IMR-90 (cell line): Measurements from ENCODE around the gene TPGS1. TPM values are rescaled to one million over a fixed set of nuclear protein-coding genes. Genes with fewer than 3 reads are reported as not detected.

Source experiments
- ATAC-seq: fragments of 200-7000 bp; cut with Tn5 transposase; 2 replicates; pipeline ENCODE4 v1.9.1; 2020; ENCODE audit warnings: low read depth, mild to moderate bottlenecking, moderate library complexity
- BruUV-seq: library from RNA; stranded (reverse); fragments of 400-500 nt; replicated peaks from 2 replicates; lab custom pipeline; 2021; lab: Mats Ljungman, UMichigan
- CTCF ChIA-PET: fragments of 300-600 bp; formaldehyde crosslinking; extraction: SDS; loops from one replicate; lab custom pipeline; 2021; ENCODE audit warnings: antibody characterized with exemption; lab: Yijun Ruan, JAX
- POLR2A ChIA-PET: fragments of 300-600 bp; sonication (Branson Sonifier 250); formaldehyde crosslinking; loops from one replicate; lab custom pipeline; 2022; ENCODE audit warnings: antibody characterized with exemption; ENCODE audit not compliant: unreplicated experiment; lab: Charles Lee
- DNase-seq: peaks from one replicate; pipeline ENCODE4 v3.0.0; 2013
- H2AFZ ChIP-seq: replicated peaks from 2 replicates; pipeline ENCODE3; 2013; ENCODE audit warnings: low read length, mild to moderate bottlenecking; ENCODE audit not compliant: poor library complexity
- H2AK5ac ChIP-seq: 2 replicates; pipeline ENCODE4 v1.6.1; 2013; ENCODE audit warnings: low read depth, low read length, inconsistent platforms
- H2AK9ac ChIP-seq: replicated peaks from 2 replicates; pipeline ENCODE3; 2013; ENCODE audit warnings: mild to moderate bottlenecking, low read depth, low read length, moderate library complexity; ENCODE audit not compliant: poor library complexity
- H2BK120ac ChIP-seq: 2 replicates; pipeline ENCODE4 v1.6.1; 2013; ENCODE audit warnings: low read depth, low read length, inconsistent platforms
- H2BK15ac ChIP-seq: 3 replicates; pipeline ENCODE4 v1.6.1; 2013; ENCODE audit warnings: low read depth, low read length, inconsistent platforms
- H2BK20ac ChIP-seq: 2 replicates; pipeline ENCODE4 v1.6.1; 2013; ENCODE audit warnings: low read depth, mild to moderate bottlenecking, inconsistent platforms, low read length, moderate library complexity
- H2BK5ac ChIP-seq: 2 replicates; pipeline ENCODE4 v1.6.1; 2013; ENCODE audit warnings: mild to moderate bottlenecking, low read depth, low read length, inconsistent platforms; ENCODE audit not compliant: poor library complexity, severe bottlenecking
- H3K14ac ChIP-seq: replicated peaks from 2 replicates; pipeline ENCODE4 v1.6.1; 2013; ENCODE audit warnings: low read depth, low read length, inconsistent platforms
- H3K18ac ChIP-seq: 2 replicates; pipeline ENCODE4 v1.6.1; 2013; ENCODE audit warnings: low read depth, low read length, control low read depth
- H3K23ac ChIP-seq: 2 replicates; pipeline ENCODE4 v1.6.1; 2013; ENCODE audit warnings: low read depth, low read length, inconsistent platforms
- H3K27ac ChIP-seq: 2 replicates; pipeline ENCODE4 v1.5.1; 2013; ENCODE audit warnings: mild to moderate bottlenecking, control low read depth, low read length; ENCODE audit not compliant: insufficient read depth
- H3K27me3 ChIP-seq: 2 replicates; pipeline ENCODE4 v1.6.1; 2013; ENCODE audit warnings: low read length; ENCODE audit not compliant: control insufficient read depth, insufficient read depth
- H3K36me3 ChIP-seq: 2 replicates; pipeline ENCODE4 v1.6.1; 2013; ENCODE audit warnings: low read length, mixed read lengths; ENCODE audit not compliant: control insufficient read depth, insufficient read depth
- H3K4ac ChIP-seq: 2 replicates; pipeline ENCODE4 v1.6.1; 2013; ENCODE audit warnings: low read depth, low read length, inconsistent platforms
- H3K4me1 ChIP-seq: 2 replicates; pipeline ENCODE4 v1.6.1; 2013; ENCODE audit warnings: low read length, mixed read lengths; ENCODE audit not compliant: control insufficient read depth, insufficient read depth
- H3K4me2 ChIP-seq: 2 replicates; pipeline ENCODE4 v1.6.1; 2013; ENCODE audit warnings: low read depth, mild to moderate bottlenecking, control low read depth, low read length, moderate library complexity
- H3K4me3 ChIP-seq: 2 replicates; pipeline ENCODE4 v1.5.1; 2013; ENCODE audit warnings: low read depth, mild to moderate bottlenecking, control low read depth, low read length, moderate library complexity; ENCODE audit not compliant: insufficient read depth
- H3K56ac ChIP-seq: 2 replicates; pipeline ENCODE4 v1.6.1; 2013; ENCODE audit warnings: low read length, inconsistent platforms; ENCODE audit not compliant: insufficient read depth; ENCODE audit errors: extremely low read depth
- H3K79me1 ChIP-seq, 2 experiments: 2 replicates each; pipeline ENCODE4 v1.6.1; 2013; ENCODE audit warnings: low read length in 2 of 2, inconsistent platforms in 1 of 2, low read depth in 1 of 2
- H3K9ac ChIP-seq: 2 replicates; pipeline ENCODE4 v1.6.1; 2013; ENCODE audit warnings: low read depth, low read length, control low read depth
- H3K9me1 ChIP-seq: 2 replicates; pipeline ENCODE4 v1.6.1; 2013; ENCODE audit warnings: low read length, inconsistent platforms; ENCODE audit not compliant: insufficient read depth
- H3K9me3 ChIP-seq: 2 replicates; pipeline ENCODE4 v1.6.1; 2013; ENCODE audit warnings: low read length; ENCODE audit not compliant: control insufficient read depth, insufficient read depth
- H4K20me1 ChIP-seq: 2 replicates; pipeline ENCODE4 v1.6.1; 2013; ENCODE audit warnings: low read length, inconsistent platforms; ENCODE audit not compliant: insufficient read depth
- H4K5ac ChIP-seq: 2 replicates; pipeline ENCODE4 v1.6.1; 2013; ENCODE audit warnings: mild to moderate bottlenecking, low read depth, low read length, control low read depth
- H4K8ac ChIP-seq, 2 experiments: 2 replicates each; pipeline ENCODE4 v1.6.1; 2013; ENCODE audit warnings: low read depth in 2 of 2, low read length in 2 of 2, control low read depth in 1 of 2, inconsistent platforms in 1 of 2
- H4K91ac ChIP-seq: 2 replicates; pipeline ENCODE4 v1.6.1; 2013; ENCODE audit warnings: low read depth, low read length, inconsistent platforms; ENCODE audit not compliant: insufficient read depth
- CTCF ChIP-seq: conservative IDR thresholded peaks from 2 replicates; pipeline ENCODE4 v1.5.1; 2012; ENCODE audit warnings: mild to moderate bottlenecking, low read depth, low read length, improper control_type of control experiment
- MAFK ChIP-seq: IDR thresholded peaks from 2 replicates; pipeline ENCODE4 v1.6.1; 2012; ENCODE audit warnings: low read depth, low read length, improper control_type of control experiment
- NFE2L2 ChIP-seq: fragments of 150-350 bp; IDR thresholded peaks from 2 replicates; pipeline ENCODE4 v1.6.1; 2016; ENCODE audit warnings: low read depth, mild to moderate bottlenecking, low read length
- RAD21 ChIP-seq: IDR thresholded peaks from 2 replicates; pipeline ENCODE4 v1.6.1; 2012; ENCODE audit warnings: low read length, improper control_type of control experiment
- WGBS, 2 experiments: methylation state at CpG; one replicate each; pipeline versions ENCODE4 v1.1.5 to v1.1.7; 2013; ENCODE audit warnings: missing lambda C conversion rate in 2 of 2; ENCODE audit not compliant: insufficient read length in 1 of 2; ENCODE audit errors: extremely low coverage in 2 of 2; 5-methylcytosine and 5-hydroxymethylcytosine counted together
- dilution Hi-C: fragments of 300-500 bp; cut with HindIII; formaldehyde crosslinking; loops from one replicate; pipeline ENCODE4 v1.14.3; 2018; ENCODE audit warnings: low sequenced_read_pairs; ENCODE audit not compliant: unreplicated experiment
- in situ Hi-C: fragments of 300-500 bp; cut with MboI; formaldehyde crosslinking; loops from 3 replicates; pipeline ENCODE4 v1.14.3; 2019; ENCODE audit warnings: low sequenced_read_pairs, inconsistent platforms, mixed read lengths
- intact Hi-C: fragments of 100-400 bp; cut with micrococcal nuclease; formaldehyde crosslinking; loops from 2 replicates; pipeline ENCODE4 v1.10.0; 2022
- polyA plus RNA-seq, 3 experiments: library from polyadenylated mRNA; depleted of rRNA; stranded (reverse); fragments of >200 nt; gene quantifications; 2 replicates each; pipeline ENCODE4 v1.2.3, GENCODE V29; 2012; ENCODE audit warnings: low replicate concordance in 1 of 3
- total RNA-seq: library from RNA; depleted of rRNA; stranded (reverse); fragments of >200 nt; gene quantifications from 2 replicates; pipeline ENCODE4 v1.2.3, GENCODE V29; 2012

The TPGS1 gene
- total and polyA plus RNA-seq, 2 of the 4 experiments (the other 2 are of a cell fraction), result 2.7 to 6.3 TPM

- Histone ChIP-seq H3K4ac (no peak overlapping the region), H4K8ac (no peak overlapping the region), H2AFZ (no peak overlapping the region), H2BK120ac (no peak overlapping the region), H3K4me1 (peaks cover 12% of the 10 kb centered on the region), H4K20me1 (peaks cover 10% of the 10 kb centered on the region), H2AK9ac (no peak overlapping the region), H3K56ac (no peak overlapping the region), H3K23ac (no peak overlapping the region), H3K36me3 (peaks cover 16% of the 10 kb centered on the region), H3K9ac (no peak overlapping the region), H3K4me2 (no peak overlapping the region), H2BK20ac (no peak overlapping the region), H3K27me3 (no peaks in the 10 kb centered on the region), H2AK5ac (no peak overlapping the region), H4K91ac (no peak overlapping the region), H3K9me3 (no peaks in the 10 kb centered on the region; the same call in 1 of the 2 replicates), H3K14ac (no peak overlapping the region), H3K27ac (no peak overlapping the region), H3K4me3 (no peak overlapping the region), H2BK15ac (no peak overlapping the region), H3K18ac (no peak overlapping the region), H3K79me1 (peaks cover 4 to 28% of the 10 kb centered on the region in 2 experiments), H4K5ac (no peak overlapping the region), H2BK5ac (no peak overlapping the region), H3K9me1 (peaks cover 8% of the 10 kb centered on the region; the same call in 1 of the 2 replicates)
- 100% methylated on average over 9 of the region's 9 CpGs; no CpG with 5 or more reads in 1 of the 2 experiments for WGBS, 2 experiments
- intact Hi-C loops, result no loop called here
- no peak for ATAC-seq
- TF ChIP-seq RAD21 (no peak), NFE2L2 (no peak), CTCF (no peak), MAFK (no peak)
- in situ Hi-C loops, result no loop called here
- dilution Hi-C loops, result no loop called here
- no peak for DNase-seq
- ChIA-PET CTCF (no interaction called here), POLR2A (no interaction called here)
- BruUV-seq, result no TSS peak
These were observed 6.9 kb downstream of the TPGS1 start for GRCh38 chr19:514166-514663.
